Medulla oblongata (tissue), 1 donor: ENCODE measurements around the gene CTCF.
A peak's percentile ranks its signal among the peaks of the same experiment; 100 is the strongest.
"Not testable (repeated sequence)": the region's sequence is repeated elsewhere in the genome, so short reads cannot be mapped to it uniquely, and the experiment has no call there.

Source experiments
- DNase-seq: peaks from one replicate; pipeline ENCODE4 v3.0.0-alpha.2; 2015; ENCODE audit errors: extremely low spot score

The CTCF gene

DNA sequence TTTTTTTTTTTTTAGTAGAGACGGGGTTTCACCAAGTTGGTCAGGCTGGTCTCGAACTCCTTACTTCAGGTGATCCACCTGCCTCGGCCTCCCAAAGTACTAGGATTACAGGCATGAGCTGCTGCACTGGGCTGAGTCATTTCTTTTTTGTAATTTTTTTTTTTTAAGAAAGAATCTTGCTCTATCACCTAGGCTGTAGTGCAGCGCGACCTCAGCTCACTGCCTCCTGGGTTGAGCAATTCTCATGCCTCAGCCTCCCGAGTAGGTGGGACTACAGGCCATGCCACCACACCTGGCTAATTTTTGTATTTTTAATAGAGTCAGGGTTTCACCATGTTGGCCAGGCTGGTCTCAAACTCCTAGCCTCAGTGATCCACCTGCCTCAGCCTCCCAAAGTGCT is 28.3 kb upstream of the CTCF start:
- not testable (repeated sequence) for DNase-seq

DNA sequence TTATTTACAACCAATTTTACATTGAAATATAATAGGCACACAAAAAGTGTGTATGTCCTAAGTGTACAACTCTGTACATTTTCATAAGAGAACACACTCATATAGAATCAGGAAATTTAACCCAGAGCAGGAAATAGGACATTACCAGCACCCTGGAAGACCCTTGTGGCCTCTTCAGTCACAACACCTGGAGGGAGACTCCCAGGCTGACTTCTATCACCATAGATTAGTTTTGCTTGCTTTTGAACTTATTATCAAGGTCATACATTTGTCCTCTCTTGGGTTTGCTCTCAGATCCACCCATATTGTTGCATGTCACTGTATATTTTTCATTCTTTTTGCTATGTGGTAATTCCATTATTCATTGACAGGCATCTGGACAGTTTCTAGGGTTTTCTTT is 27.9 kb upstream of the CTCF start:
- DNase-seq: no peak

DNA sequence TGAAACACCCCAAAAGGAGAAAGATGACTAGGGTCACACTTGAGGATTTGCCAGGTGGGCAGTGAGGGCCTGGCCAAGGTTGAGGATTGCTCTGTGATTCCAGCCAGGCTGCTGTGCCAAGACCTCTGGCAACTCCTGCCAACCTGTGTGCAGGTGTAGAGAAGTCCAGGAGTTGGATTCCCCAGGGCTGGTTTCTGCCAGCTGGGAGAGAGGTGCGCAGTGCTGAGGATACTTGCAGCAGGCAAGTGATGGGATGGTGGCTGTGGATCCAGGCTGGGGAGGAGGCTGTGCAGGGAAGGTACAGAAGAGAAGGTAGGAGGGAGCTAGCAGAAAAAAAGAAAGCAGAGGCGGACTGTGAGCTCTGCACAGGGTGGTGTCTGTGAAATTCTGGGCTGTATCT is 27.1 kb upstream of the CTCF start:
- DNase-seq: no peak

DNA sequence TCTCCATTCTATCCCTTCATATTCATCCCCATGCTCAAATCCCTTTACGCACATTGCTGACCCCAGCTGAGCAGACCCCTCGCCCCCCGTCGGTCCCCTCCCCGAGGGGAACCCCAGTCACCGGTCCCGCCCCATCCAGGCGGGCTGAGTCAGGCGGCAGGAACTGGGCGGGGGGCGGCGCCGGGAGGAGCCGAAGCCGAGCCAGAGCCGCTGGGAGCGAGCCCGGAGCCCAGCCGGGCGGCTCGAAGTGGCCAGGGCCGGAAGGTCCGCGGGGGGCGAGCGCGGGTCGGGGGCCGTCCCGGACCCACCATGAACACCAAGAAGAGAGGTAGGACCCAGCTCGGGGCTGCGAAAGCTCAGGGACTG is 25.1 kb upstream of the CTCF start:
- peak; percentile 58 for DNase-seq

DNA sequence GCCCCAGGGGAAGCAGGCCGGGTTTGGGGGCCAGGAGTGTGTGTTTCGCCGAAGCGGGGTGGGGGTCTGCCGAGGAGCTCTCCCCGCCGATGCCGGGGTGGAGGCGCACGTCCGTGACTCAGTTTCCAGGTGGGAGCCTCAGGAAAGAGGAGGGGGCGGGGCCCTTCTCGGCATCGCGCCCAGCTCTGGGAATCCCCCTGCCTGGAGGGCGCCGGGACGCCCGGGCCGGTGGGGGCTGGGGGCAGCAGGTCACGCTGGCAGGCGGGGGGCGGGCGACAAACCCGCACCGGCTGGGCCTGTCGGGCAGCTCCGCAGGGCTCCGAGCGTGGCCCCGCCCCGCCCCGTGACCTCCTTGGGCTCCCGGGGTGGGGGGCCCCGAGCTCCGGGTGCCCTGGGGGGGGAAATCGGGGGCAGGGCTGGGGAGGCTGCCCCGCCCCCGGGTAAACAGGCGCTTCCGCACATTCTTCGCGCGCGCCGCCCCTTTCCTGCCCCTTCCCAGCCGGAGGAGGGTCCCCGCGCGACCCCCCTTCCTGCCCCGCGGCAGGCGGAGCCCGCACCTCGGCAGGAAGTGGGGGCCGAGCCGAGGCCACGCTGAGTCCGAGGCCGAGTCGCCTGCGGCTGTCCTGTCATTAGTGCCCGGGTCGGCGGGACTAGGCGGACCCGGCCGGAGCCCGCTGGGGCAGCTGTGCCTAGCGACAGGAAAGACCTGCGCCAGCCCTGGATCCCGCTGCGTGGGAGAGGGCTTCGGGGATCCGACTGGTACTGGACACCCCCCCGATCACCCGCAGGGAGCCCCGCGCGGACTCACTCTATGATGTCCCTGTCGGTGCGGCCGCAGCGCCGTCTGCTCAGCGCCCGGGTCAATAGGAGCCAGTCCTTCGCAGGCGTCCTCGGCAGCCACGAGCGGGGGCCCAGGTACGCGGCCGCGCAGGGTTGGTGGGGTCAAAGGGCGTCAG is 24.4 kb upstream of the CTCF start:
- peak; percentile 57 for DNase-seq

DNA sequence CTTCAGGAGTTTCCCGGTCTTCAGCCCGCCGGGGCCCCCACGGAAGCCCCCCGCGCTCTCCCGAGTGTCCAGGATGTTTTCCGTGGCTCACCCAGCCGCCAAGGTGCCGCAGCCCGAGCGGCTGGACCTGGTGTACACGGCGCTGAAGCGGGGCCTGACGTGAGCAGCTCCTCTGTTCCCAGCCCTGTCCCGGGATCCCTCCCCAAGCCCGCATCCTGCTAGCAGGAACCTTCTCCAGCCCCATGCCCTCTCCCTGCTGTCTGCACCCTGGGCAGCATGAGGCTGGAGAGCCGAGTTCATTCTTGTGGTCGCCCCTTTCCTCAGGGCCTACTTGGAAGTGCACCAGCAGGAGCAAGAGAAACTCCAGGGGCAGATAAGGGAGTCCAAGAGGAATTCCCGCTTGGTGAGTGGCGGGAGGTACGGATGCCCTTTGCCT is 23.6 kb upstream of the CTCF start:
- DNase-seq: no peak

DNA sequence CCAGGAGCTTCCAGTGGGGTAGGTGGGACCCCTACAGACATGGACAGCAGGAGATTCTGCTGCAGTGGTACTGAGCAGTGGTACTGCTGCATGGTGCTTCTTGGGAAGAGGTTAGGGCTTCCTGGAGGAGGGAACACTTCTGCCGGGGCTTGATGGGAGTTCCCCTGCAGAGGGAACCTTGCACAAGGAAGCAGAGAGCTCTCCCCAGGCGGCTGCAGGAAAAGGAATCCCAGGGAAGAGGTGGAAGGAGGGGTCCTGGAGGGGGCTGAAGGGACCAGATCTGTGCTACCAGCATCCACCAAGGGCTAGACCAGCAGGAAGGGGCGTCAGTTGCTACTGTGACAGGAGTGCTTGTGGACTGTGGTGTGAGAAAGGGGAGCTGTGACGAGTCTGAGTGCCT is 23.1 kb upstream of the CTCF start:
- no peak for DNase-seq

DNA sequence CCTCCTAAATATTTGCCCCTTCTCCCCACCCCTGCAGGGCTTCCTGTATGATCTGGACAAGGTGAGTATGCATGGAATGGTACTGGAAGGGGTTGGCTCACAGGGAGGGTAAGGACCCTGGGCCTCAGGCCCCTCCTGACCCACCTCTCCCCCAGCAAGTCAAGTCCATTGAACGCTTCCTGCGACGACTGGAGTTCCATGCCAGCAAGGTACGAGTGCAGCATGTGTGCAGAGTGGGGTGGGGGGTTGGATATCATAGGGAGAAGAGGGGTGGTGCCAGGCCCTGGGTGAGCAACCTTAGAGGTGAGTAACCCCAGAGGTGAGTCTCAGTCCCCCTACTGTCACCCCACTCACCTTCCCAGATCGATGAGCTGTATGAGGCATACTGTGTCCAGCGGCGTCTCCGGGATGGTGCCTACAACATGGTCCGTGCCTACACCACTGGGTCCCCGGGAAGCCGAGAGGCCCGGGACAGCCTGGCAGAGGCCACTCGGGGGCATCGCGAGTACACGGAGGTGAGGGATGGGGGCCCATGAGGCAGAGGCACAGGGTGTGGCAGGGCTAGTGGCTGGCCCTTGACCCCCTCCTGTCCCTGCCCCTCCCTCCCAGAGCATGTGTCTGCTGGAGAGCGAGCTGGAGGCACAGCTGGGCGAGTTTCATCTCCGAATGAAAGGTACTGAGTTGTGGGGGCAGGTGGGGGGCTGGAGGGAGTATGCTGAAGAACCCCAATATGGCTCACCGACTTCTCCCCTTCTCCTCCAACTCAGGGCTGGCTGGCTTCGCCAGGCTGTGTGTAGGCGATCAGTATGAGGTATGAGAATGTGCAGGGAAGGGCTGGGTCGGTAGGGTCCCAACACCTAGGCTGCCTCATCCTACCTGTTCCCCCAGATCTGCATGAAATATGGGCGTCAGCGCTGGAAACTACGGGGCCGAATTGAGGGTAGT is 22.4 kb upstream of the CTCF start:
- DNase-seq: no peak

DNA sequence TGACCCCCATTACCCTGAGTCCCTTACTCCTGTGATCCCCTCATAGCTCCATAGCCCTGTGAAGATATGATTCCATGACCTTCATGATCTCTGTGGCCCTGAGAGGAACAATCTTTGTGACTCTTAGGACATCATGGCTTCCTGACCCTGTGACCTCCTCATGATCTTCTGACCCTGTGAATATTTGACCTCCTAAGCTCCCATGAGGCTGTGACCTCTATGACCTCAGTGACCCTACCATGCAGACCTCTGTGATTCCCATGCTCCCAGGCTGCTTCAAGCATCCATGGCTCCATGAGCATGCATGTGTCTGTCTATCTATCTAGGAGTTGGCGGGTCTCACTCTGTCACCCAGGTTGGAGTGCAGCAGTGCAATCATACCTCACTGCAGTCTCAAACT is 21.6 kb upstream of the CTCF start:
- no peak for DNase-seq

DNA sequence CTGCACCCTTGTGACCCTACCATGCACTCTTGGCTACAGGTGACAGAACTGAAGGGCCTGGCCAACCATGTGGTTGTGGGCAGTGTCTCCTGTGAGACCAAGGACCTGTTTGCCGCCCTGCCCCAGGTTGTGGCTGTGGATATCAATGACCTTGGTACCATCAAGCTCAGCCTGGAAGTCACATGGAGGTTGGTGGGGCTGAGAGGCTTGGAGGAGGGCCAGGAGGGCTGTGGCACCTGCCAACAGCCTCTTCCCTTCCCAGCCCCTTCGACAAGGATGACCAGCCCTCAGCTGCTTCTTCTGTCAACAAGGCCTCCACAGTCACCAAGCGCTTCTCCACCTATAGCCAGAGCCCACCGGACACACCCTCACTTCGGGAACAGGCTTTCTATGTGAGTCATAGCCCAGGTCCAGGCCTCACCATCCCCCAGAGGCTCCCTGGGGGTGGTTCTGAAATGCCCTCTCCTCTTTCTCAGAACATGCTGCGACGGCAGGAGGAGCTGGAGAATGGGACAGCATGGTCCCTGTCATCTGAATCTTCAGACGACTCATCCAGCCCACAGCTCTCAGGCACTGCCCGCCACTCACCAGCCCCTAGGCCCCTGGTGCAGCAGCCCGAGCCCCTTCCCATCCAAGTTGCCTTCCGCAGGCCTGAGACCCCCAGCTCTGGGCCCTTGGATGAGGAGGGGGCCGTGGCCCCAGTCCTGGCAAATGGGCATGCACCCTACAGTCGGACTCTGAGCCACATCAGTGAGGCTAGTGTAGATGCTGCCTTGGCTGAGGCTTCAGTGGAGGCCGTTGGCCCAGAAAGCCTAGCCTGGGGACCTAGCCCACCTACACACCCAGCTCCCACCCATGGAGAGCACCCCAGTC is 20.7 kb upstream of the CTCF start:
- DNase-seq: no peak

DNA sequence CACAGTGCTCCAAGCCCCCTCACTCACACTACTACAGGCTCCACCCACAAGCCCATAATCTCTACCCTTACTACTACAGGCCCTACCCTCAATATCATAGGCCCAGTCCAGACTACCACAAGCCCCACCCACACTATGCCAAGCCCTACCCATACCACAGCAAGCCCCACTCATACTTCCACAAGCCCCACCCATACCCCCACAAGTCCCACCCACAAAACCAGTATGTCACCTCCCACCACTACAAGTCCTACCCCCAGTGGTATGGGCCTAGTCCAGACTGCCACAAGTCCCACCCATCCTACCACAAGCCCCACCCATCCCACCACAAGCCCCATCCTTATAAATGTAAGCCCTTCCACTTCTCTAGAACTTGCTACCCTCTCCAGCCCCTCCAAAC is 19.9 kb upstream of the CTCF start:
- no peak for DNase-seq

DNA sequence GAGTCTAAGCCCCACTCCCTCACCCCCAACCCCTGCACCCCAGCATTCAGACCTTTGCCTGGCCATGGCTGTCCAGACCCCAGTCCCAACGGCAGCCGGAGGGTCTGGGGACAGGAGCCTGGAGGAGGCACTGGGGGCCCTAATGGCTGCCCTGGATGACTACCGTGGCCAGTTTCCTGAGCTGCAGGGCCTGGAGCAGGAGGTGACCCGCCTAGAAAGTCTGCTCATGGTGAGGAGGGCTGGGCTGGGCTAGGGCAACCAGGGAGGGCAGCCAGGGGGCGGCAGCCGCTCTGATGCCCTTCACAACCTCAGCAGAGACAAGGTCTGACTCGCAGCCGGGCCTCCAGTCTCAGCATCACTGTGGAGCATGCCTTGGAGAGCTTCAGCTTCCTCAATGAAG is 19.3 kb upstream of the CTCF start:
- DNase-seq: no peak

DNA sequence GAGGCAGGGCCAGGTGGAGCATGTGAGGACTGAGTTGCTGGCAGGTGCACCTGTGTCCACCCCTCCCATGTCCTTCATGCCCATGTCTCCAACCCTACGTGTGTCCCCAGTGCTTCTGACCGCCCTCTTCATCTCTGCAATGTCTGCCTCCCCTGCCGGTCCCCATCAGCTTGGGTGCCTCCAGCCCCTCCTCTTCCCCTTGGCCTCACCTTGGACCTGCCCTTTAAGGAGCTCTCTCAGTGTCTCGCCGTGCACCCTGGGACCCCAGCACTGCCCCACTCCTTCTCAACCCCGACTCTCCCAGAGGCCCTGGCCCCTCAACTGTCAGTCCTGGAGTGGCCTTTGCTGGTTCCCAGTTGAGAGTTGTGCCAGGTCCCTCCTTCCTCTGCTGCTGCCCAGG is 18.7 kb upstream of the CTCF start:
- DNase-seq: no peak

DNA sequence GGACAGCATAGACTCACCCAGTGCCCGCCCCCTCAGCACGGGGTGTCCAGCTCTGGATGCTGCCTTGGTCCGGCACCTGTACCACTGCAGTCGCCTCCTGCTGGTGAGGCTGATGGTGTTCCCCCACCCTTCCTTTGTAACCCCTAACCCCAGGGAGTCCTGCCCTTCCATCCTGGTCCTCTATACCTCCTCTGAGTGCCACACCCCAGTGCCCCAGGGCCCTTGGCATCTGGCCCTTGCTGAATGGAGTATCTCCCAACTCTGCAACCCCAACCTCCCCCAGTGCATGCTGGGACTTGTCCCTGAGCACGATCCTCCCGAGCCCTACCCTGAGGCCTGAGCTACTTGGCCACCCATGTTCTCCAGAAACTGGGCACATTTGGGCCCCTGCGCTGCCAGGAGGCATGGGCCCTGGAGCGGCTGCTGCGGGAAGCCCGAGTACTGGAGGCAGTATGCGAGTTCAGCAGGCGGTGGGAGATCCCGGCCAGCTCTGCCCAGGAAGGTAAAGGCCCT is 17.9 kb upstream of the CTCF start:
- DNase-seq: no peak

DNA sequence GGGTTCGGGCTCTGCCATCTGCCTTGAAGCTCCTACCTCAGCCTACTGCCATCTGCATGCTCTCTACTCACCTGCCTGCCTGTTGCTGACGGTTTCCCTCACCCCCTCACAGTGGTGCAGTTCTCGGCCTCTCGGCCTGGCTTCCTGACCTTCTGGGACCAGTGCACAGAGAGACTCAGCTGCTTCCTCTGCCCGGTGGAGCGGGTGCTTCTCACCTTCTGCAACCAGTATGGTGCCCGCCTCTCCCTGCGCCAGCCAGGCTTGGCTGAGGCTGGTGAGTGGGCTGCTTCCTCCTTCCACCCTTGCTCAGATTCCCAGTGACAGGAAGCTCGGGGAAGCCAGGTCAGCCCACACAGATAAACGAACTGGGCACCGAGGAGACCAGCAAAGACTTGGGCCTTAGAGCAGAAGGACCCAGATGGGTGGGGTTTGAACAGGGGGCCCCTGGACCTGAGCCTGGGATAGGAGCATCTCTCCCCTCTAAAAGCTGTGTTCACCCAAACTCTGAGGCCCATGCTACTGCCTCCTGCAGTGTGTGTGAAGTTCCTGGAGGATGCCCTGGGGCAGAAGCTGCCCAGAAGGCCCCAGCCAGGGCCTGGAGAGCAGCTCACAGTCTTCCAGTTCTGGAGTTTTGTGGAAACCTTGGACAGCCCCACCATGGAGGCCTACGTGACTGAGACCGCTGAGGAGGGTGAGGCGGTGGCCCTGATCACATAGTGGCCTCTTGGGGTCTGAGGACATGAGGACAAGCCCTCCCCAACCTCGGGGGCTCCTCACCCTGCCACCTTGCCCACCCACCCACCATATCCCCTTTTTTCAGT is 17.3 kb upstream of the CTCF start:
- no peak for DNase-seq

DNA sequence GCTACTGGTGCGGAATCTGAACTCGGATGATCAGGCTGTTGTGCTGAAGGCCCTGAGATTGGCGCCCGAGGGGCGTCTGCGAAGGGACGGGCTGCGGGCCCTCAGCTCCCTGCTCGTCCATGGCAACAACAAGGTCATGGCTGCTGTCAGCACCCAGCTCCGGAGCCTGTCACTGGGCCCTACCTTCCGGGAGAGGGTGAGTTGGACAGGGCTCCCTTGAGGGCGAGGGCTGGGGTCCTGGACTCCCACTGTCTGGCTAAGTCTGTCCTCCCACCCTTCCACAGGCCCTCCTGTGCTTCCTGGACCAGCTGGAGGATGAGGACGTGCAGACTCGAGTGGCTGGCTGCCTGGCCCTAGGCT is 16.7 kb upstream of the CTCF start:
- DNase-seq: no peak

DNA sequence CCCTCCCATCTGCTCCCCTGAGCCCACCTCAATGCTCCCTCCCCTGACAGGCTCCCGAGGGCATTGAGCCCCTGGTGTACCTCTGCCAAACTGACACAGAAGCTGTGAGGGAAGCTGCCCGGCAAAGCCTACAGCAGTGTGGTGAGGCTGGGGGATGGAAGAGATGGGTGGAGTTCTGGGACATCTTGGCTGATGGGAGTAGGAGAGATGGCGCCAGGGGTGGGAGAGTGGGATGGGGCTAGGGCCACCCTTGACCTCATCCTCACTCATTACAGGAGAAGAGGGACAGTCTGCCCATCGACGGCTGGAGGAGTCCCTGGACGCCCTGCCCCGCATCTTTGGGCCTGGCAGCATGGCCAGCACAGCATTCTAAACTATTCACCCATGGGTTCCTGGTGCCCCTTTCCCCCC is 16.2 kb upstream of the CTCF start:
- DNase-seq: no peak

DNA sequence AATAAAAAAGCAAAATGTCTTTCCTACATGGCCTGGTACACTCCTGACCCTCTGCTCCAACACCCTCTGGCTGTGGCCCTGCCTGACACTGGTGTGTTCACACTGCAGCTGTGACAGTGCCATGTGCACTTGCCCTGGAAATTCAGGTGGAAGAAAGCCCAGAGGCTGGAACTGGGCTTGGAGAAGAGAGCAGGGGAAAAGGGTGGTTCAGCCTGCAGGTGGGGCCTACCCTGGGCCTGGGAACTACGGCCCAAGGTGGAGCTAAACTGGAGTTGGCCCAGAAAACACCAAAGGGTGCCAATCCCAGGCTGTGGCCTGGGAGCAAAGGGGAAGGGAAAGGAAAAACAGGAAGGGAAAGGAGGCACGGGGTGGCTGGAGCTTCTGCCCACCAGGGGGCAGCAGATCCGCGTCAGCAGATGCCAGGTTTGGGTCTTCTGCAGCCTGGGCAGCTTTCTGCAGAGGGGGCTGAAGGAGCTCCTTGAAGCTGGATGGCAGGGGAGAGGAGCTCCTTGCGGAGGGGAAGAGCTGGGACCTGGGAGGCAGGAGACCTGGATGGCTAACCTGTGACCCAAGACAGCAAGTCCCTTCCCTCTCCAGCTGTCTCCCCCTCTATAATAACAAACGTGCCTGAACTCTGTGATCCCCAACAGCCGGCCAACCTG is 15.4 kb upstream of the CTCF start:
- peak; percentile 69 for DNase-seq

DNA sequence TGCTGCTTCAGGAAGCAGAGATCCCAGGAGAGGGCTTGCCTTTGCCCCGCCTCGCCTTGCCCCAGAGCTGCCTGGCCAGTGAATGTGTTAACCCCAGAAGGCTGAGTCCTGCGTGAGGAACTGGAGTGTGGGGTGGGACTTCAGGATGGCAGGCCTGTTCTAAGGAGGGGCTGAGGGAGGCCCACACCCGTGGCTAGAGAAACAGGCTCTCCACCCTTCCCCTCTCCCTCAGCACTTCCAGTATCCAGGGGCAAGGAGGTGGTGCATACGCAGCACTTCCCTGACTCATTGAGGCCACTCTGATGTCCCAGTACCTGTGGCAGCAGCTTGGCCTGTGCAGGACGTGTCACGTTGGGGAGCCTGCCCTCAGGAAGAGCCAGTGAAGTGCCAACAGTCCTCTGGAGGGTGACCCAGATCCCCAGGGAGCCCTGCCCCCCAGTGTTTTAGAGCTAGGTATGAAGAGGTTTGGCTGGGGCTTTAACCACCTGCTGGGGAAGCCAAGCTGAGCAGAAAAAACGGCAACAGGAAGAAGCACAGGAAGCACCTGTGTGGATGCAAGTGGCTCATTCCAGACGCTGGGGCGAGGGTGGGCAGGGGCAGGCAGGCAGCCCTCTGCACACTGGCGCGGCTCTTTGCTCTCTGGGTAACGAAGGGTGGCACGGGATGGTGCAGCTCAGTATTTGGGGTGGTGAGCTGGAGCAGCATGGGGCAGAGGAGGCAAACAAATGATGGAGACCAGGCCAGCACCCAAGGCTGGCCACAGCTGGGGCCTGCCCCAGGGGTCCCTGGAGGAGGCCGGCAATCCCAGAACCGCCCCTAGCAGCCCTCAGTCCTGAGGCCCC is 14.7 kb upstream of the CTCF start:
- DNase-seq: no peak
